ENCODE data around the gene GMDS.

Gene GMDS

DNA sequence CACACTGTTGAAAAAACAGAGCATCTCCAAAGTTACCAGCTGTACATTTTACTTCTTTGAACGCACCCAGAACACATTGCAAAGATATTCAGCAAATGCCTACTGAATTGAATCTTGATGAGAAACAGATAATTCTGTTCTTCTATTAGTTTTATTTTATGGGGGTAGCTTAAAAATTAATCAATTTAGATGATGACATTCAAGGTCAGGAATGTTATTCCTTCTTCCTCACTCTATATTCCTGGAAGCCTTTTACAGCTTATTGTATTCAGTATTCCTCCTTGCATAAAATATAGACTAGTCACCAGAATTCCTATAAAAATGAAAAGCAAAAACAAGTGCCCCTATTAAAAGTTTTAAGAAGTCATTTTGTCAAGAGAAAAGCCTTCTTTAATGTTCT, 21.4 kb upstream of the GMDS start:
- no peak for DNase-seq (ENCODE audit: low read depth, low spot score)
- in situ Hi-C loops (cut with HindIII; ENCODE audit: low sequenced_read_pairs): no loop called here
- TF ChIP-seq, protein P1, sequence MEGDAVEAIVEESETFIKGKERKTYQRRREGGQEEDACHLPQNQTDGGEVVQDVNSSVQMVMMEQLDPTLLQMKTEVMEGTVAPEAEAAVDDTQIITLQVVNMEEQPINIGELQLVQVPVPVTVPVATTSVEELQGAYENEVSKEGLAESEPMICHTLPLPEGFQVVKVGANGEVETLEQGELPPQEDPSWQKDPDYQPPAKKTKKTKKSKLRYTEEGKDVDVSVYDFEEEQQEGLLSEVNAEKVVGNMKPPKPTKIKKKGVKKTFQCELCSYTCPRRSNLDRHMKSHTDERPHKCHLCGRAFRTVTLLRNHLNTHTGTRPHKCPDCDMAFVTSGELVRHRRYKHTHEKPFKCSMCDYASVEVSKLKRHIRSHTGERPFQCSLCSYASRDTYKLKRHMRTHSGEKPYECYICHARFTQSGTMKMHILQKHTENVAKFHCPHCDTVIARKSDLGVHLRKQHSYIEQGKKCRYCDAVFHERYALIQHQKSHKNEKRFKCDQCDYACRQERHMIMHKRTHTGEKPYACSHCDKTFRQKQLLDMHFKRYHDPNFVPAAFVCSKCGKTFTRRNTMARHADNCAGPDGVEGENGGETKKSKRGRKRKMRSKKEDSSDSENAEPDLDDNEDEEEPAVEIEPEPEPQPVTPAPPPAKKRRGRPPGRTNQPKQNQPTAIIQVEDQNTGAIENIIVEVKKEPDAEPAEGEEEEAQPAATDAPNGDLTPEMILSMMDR (IDR thresholded peaks at IDR 0.05; ENCODE audit: low read depth, low read length): no peak
- H3K4me3 ChIP-seq (ENCODE audit: low read depth, low read length): no peak overlapping the region

GRCh38 chr6:2266031-2266795, 20.8 kb upstream of the GMDS start:
- no peak overlapping the region for H3K4me3 ChIP-seq (ENCODE audit: low read depth, low read length)
- DNase-seq (ENCODE audit: low read depth, low spot score): no peak
- TF ChIP-seq, protein P1 (IDR thresholded peaks at IDR 0.05; ENCODE audit: low read depth, low read length): no peak
- in situ Hi-C loops (cut with HindIII; ENCODE audit: low sequenced_read_pairs): no loop called here

GRCh38 chr6:2264932-2265331, 19.5 kb upstream of the GMDS start:
- no peak for DNase-seq (ENCODE audit: low read depth, low spot score)
- TF ChIP-seq, protein P1 (IDR thresholded peaks at IDR 0.05; ENCODE audit: low read depth, low read length): no peak
- in situ Hi-C loops (cut with HindIII; ENCODE audit: low sequenced_read_pairs): no loop called here
- no peak overlapping the region for H3K4me3 ChIP-seq (ENCODE audit: low read depth, low read length)

GRCh38 chr6:2263896-2264295, 18.5 kb upstream of the GMDS start:
- in situ Hi-C loops (cut with HindIII; ENCODE audit: low sequenced_read_pairs): no loop called here
- no peak for DNase-seq (ENCODE audit: low read depth, low spot score)
- no peak overlapping the region for H3K4me3 ChIP-seq (ENCODE audit: low read depth, low read length)
- TF ChIP-seq, protein P1 (IDR thresholded peaks at IDR 0.05; ENCODE audit: low read depth, low read length): no peak

GRCh38 chr6:2259574-2259973, 14.2 kb upstream of the GMDS start:
- TF ChIP-seq, protein P1 (IDR thresholded peaks at IDR 0.05; ENCODE audit: low read depth, low read length): no peak
- no peak for DNase-seq (ENCODE audit: low read depth, low spot score)
- H3K4me3 ChIP-seq (ENCODE audit: low read depth, low read length): no peak overlapping the region
- in situ Hi-C loops (cut with HindIII; ENCODE audit: low sequenced_read_pairs): no loop called here

DNA sequence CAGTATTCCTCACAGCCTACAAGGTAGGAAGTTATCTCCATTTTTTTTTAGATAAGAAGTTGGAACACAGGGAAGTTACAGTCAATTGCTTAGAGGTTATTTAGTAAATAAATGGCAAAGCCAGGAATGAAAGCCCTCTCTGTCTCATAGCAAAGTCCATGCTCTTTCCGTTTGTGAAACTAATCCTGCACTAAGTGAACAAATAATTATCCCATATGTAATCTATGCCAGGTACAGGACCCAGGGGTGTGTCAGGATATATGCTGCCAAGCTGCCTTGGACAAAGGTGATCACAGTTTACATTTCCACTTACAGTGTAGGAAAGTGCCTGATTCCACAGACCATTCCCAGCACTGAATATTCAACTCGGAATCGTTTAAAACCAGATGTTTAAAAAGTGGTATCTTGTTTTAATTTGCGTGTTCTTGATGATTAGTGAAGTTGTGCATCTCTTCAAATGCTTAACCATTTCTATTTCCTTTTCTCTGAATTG, 13.6 kb upstream of the GMDS start:
- in situ Hi-C loops (cut with HindIII; ENCODE audit: low sequenced_read_pairs): no loop called here
- no peak overlapping the region for H3K4me3 ChIP-seq (ENCODE audit: low read depth, low read length)
- DNase-seq (ENCODE audit: low read depth, low spot score): no peak
- TF ChIP-seq, protein P1 (IDR thresholded peaks at IDR 0.05; ENCODE audit: low read depth, low read length): no peak
